ENCODE measurements around the gene USP32. TPM values are rescaled to one million over a fixed set of nuclear protein-coding genes. Genes with fewer than 3 reads are reported as not detected.
"Not testable (repeated sequence)": the region's sequence is repeated elsewhere in the genome, so short reads cannot be mapped to it uniquely, and the experiment has no call there.

Gene USP32
- polyA plus RNA-seq, 4 donors = 10.3 to 21.9 (median 15.1) TPM

DNA sequence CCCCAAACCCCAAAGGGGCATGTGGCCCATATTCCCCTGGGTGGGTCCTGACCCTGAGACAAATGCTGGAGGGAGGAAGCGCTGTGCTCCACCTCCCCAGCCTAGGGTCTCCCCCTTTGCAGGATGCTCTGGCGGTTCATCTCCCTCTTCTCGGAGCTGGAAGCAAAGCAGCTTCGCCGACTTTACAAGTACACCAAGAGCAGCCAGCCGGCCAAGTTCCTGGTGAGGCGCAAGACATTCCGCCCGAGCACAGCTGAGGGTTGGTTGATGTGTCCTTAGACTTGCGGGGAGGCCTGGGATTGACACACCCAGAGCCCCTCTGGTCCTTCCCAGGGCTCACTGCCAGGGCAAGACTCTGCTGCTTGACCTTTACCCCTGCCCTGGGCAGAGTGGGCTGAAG lies 34.7 kb upstream of the USP32 start:
- H3K9me3 ChIP-seq (ENCODE audit: control insufficient read depth in 2 of 2, insufficient read depth in 1 of 2, low read depth in 1 of 2, low read length in 1 of 2) = no peaks in the 10 kb centered on the region
- no peak overlapping the region for H3K4me3 ChIP-seq (ENCODE audit: low read depth in 1 of 3, low read length in 3 of 3)
- H3K4me1 ChIP-seq (ENCODE audit: control insufficient read depth in 3 of 3, insufficient read depth in 2 of 3, low read depth in 1 of 3, low read length in 2 of 3) = no peaks in the 10 kb centered on the region
- H3K27ac ChIP-seq (ENCODE audit: low read depth in 1 of 3, low read length in 2 of 3) = no peak overlapping the region
- peaks cover 0 to 9% (median 0%) of the 10 kb centered on the region in 3 donors for H3K27me3 ChIP-seq (ENCODE audit: control insufficient read depth in 3 of 3, insufficient read depth in 3 of 3, low read length in 3 of 3)
- DNase-seq (no peak), FAIRE-seq (no peak)
- WGBS, 3 donors = 82 to 93% (median 82%) methylated on average over 10 of the region's 10 CpGs
- H3K36me3 ChIP-seq (ENCODE audit: control insufficient read depth in 3 of 3, insufficient read depth in 2 of 3, low read depth in 1 of 3, low read length in 3 of 3) = no peaks in the 10 kb centered on the region

DNA sequence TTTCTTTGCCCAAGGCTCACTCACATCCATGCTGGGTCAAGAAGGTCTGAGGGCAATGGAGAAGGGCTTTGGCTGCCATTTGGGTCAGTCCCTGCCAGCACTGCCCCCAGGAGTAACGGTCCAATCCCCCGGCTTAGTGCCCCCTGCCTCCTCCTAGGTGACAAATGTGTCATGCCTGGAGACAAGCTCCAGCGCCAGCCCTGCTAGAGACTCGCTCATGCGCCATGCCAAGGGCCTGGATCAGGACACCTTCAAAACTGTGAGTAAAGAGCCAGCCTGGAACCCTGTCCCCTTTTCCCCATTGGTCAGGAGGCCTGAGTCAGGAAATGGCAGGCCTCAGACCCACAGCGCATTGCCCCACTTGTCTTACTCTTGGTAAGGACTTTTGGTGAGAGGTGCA lies 33.7 kb upstream of the USP32 start:
- 85 to 91% (median 86%) methylated on average over 6 of the region's 6 CpGs for WGBS, 3 donors
- peaks cover 0 to 4% (median 0%) of the 10 kb centered on the region in 3 donors for H3K4me1 ChIP-seq (ENCODE audit: control insufficient read depth in 3 of 3, insufficient read depth in 2 of 3, low read depth in 1 of 3, low read length in 2 of 3)
- FAIRE-seq (no peak), DNase-seq (no peak)
- H3K4me3 ChIP-seq (ENCODE audit: low read depth in 1 of 3, low read length in 3 of 3) = no peak overlapping the region
- H3K9me3 ChIP-seq (ENCODE audit: control insufficient read depth in 2 of 2, insufficient read depth in 1 of 2, low read depth in 1 of 2, low read length in 1 of 2) = no peaks in the 10 kb centered on the region
- H3K27me3 ChIP-seq (ENCODE audit: control insufficient read depth in 3 of 3, insufficient read depth in 3 of 3, low read length in 3 of 3) = peaks cover 0 to 9% (median 0%) of the 10 kb centered on the region in 3 donors
- H3K36me3 ChIP-seq (ENCODE audit: control insufficient read depth in 3 of 3, insufficient read depth in 2 of 3, low read depth in 1 of 3, low read length in 3 of 3) = no peaks in the 10 kb centered on the region
- no peak overlapping the region for H3K27ac ChIP-seq (ENCODE audit: low read depth in 1 of 3, low read length in 2 of 3)

GRCh38 chr17:60423865-60424264 lies 31.9 kb upstream of the USP32 start:
- 61 to 74% (median 62%) methylated on average over 3 of the region's 3 CpGs for WGBS, 3 donors
- no peaks in the 10 kb centered on the region for H3K36me3 ChIP-seq (ENCODE audit: control insufficient read depth in 3 of 3, insufficient read depth in 2 of 3, low read depth in 1 of 3, low read length in 3 of 3)
- DNase-seq = no peak

DNA sequence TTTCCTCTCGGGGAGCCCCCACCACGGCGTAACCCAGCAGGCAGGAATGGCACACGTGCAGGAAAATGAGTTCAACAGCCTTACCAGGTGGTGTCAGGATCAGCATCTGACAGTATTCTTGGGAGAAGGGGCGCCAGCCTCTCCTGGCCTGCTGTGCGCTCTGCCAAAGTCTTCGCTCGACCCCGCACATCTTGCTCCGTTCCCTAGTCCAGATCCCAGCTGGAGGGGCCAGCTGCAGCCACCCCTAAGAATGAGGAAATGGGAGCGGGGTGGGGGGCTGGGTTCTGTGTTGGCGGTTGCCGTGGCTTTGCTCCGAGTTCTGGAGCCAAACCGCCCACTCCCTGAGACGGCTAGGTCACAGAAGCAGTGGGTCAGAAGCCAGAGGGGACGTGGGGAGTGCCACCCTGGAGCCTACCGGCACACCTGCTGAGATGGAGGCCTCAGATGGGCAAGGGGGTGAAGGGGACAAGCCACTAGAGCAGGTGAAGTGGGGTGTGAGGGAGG lies 30.3 kb upstream of the USP32 start, which contains the start of gene CHCT1:
CHCT1 (plus strand) TSS at position 328 of the 504 bp plus-strand sequence; CDS start at position 432, 104 bp downstream.
- 71 to 85% (median 73%) methylated on average over 18 of the region's 18 CpGs for WGBS, 3 donors
- FAIRE-seq = no peak
- DNase-seq = no peak
- Histone ChIP-seq H3K4me1 (ENCODE audit: control insufficient read depth in 3 of 3, insufficient read depth in 2 of 3, low read depth in 1 of 3, low read length in 2 of 3) (peaks cover 0 to 4% (median 0%) of the 10 kb centered on the region in 3 donors), H3K9me3 (ENCODE audit: control insufficient read depth in 2 of 2, insufficient read depth in 1 of 2, low read depth in 1 of 2, low read length in 1 of 2) (no peaks in the 10 kb centered on the region), H3K4me3 (ENCODE audit: low read depth in 1 of 3, low read length in 3 of 3) (peak within 1 kb of the TSS; percentile 19 to 47 (median 45)), H3K27ac (ENCODE audit: low read depth in 1 of 3, low read length in 2 of 3) (no peak within 1 kb of the TSS), H3K27me3 (ENCODE audit: control insufficient read depth in 3 of 3, insufficient read depth in 3 of 3, low read length in 3 of 3) (peaks cover 0 to 9% (median 0%) of the 10 kb centered on the region in 3 donors), H3K36me3 (ENCODE audit: control insufficient read depth in 3 of 3, insufficient read depth in 2 of 3, low read depth in 1 of 3, low read length in 3 of 3) (no peaks in the 10 kb centered on the region)

More at GRCh38 chr17:60423865-60424264, 31.9 kb upstream of the USP32 start:
- Histone ChIP-seq H3K27me3 (ENCODE audit: control insufficient read depth in 3 of 3, insufficient read depth in 3 of 3, low read length in 3 of 3) (peaks cover 0 to 9% (median 0%) of the 10 kb centered on the region in 3 donors), H3K27ac (ENCODE audit: low read depth in 1 of 3, low read length in 2 of 3) (no peak overlapping the region), H3K4me1 (ENCODE audit: control insufficient read depth in 3 of 3, insufficient read depth in 2 of 3, low read depth in 1 of 3, low read length in 2 of 3) (peaks cover 0 to 4% (median 0%) of the 10 kb centered on the region in 3 donors), H3K4me3 (ENCODE audit: low read depth in 1 of 3, low read length in 3 of 3) (no peak overlapping the region), H3K9me3 (ENCODE audit: control insufficient read depth in 2 of 2, insufficient read depth in 1 of 2, low read depth in 1 of 2, low read length in 1 of 2) (no peaks in the 10 kb centered on the region)
- no peak for FAIRE-seq

- DNase-seq (peak; percentile 53 to 77), FAIRE-seq (no peak)
- no peaks in the 10 kb centered on the region for H3K9me3 ChIP-seq (ENCODE audit: control insufficient read depth in 2 of 2, insufficient read depth in 1 of 2, low read depth in 1 of 2, low read length in 1 of 2)
- peaks cover 0 to 9% (median 0%) of the 10 kb centered on the region in 3 donors for H3K27me3 ChIP-seq (ENCODE audit: control insufficient read depth in 3 of 3, insufficient read depth in 3 of 3, low read length in 3 of 3)
- WGBS, 3 donors = 1 to 5% (median 2%) methylated on average over 47 to 66 of the region's 66 CpGs
- no peaks in the 10 kb centered on the region for H3K36me3 ChIP-seq (ENCODE audit: control insufficient read depth in 3 of 3, insufficient read depth in 2 of 3, low read depth in 1 of 3, low read length in 3 of 3)
- H3K4me1 ChIP-seq (ENCODE audit: control insufficient read depth in 3 of 3, insufficient read depth in 2 of 3, low read depth in 1 of 3, low read length in 2 of 3) = peaks cover 0 to 4% (median 0%) of the 10 kb centered on the region in 3 donors
- H3K4me3 ChIP-seq (ENCODE audit: low read depth in 1 of 3, low read length in 3 of 3) = peak overlapping the region; percentile 19 to 47 (median 45)
- H3K27ac ChIP-seq (ENCODE audit: low read depth in 1 of 3, low read length in 2 of 3) = no peak overlapping the region
Measured at GRCh38 chr17:60421273-60422161, 29.6 kb upstream of the USP32 start.

GRCh38 chr17:60419875-60420274 lies 27.9 kb upstream of the USP32 start:
- H3K9me3 ChIP-seq (ENCODE audit: control insufficient read depth in 2 of 2, insufficient read depth in 1 of 2, low read depth in 1 of 2, low read length in 1 of 2); H3K27ac ChIP-seq (ENCODE audit: low read depth in 1 of 3, low read length in 2 of 3); H3K4me1 ChIP-seq (ENCODE audit: control insufficient read depth in 3 of 3, insufficient read depth in 2 of 3, low read depth in 1 of 3, low read length in 2 of 3); FAIRE-seq; DNase-seq; H3K36me3 ChIP-seq (ENCODE audit: control insufficient read depth in 3 of 3, insufficient read depth in 2 of 3, low read depth in 1 of 3, low read length in 3 of 3); H3K27me3 ChIP-seq (ENCODE audit: control insufficient read depth in 3 of 3, insufficient read depth in 3 of 3, low read length in 3 of 3); H3K4me3 ChIP-seq (ENCODE audit: low read depth in 1 of 3, low read length in 3 of 3): not testable (repeated sequence)
- 93 to 96% (median 96%) methylated on average over 7 of the region's 7 CpGs for WGBS, 3 donors

- FAIRE-seq; H3K27ac ChIP-seq (ENCODE audit: low read depth in 1 of 3, low read length in 2 of 3); H3K4me1 ChIP-seq (ENCODE audit: control insufficient read depth in 3 of 3, insufficient read depth in 2 of 3, low read depth in 1 of 3, low read length in 2 of 3); H3K27me3 ChIP-seq (ENCODE audit: control insufficient read depth in 3 of 3, insufficient read depth in 3 of 3, low read length in 3 of 3); H3K4me3 ChIP-seq (ENCODE audit: low read depth in 1 of 3, low read length in 3 of 3); H3K36me3 ChIP-seq (ENCODE audit: control insufficient read depth in 3 of 3, insufficient read depth in 2 of 3, low read depth in 1 of 3, low read length in 3 of 3); H3K9me3 ChIP-seq (ENCODE audit: control insufficient read depth in 2 of 2, insufficient read depth in 1 of 2, low read depth in 1 of 2, low read length in 1 of 2); DNase-seq: not testable (repeated sequence)
- 91 to 92% (median 92%) methylated on average over 4 of the region's 4 CpGs for WGBS, 3 donors
Measured at GRCh38 chr17:60419003-60419402, 27.1 kb upstream of the USP32 start.

DNA sequence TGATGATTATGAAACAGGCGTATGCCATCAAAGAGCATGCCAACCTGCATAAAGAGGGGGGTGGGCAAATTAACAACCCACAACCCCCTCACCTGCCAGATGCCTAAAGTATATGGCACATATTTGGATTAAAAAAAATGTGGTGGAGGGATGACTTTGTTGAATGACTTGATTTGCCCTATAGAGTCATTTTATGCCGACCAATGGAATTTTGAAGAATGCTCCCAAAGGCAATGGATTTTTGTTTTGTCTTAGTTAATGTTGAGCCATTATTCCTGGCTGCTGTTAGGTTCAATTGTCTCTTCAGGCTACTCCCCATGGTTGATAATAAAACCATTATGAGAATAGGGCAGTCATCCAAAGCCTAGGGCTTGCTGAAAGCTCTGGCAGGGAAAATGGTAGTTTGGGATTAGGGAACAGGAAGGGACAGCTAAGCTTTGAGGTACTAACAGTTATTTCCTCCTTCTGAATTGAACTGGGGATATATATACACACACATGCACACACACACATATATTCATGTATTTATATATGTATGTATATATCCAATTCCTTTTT lies 24.5 kb upstream of the USP32 start:
- 85 to 86% (median 86%) methylated on average over 2 of the region's 2 CpGs for WGBS, 3 donors

More for the DNA sequence above, 24.5 kb upstream of the USP32 start:
- DNase-seq (no peak), FAIRE-seq (no peak)
- Histone ChIP-seq H3K9me3 (ENCODE audit: control insufficient read depth in 2 of 2, insufficient read depth in 1 of 2, low read depth in 1 of 2, low read length in 1 of 2) (no peaks in the 10 kb centered on the region), H3K27me3 (ENCODE audit: control insufficient read depth in 3 of 3, insufficient read depth in 3 of 3, low read length in 3 of 3) (no peaks in the 10 kb centered on the region), H3K27ac (ENCODE audit: low read depth in 1 of 3, low read length in 2 of 3) (no peak overlapping the region), H3K36me3 (ENCODE audit: control insufficient read depth in 3 of 3, insufficient read depth in 2 of 3, low read depth in 1 of 3, low read length in 3 of 3) (no peaks in the 10 kb centered on the region), H3K4me1 (ENCODE audit: control insufficient read depth in 3 of 3, insufficient read depth in 2 of 3, low read depth in 1 of 3, low read length in 2 of 3) (peaks cover 0 to 4% (median 0%) of the 10 kb centered on the region in 3 donors), H3K4me3 (ENCODE audit: low read depth in 1 of 3, low read length in 3 of 3) (no peak overlapping the region)
